H9 (cell line): ENCODE results near the gene BCAS1. TPM values are rescaled to one million over a fixed set of nuclear protein-coding genes. Genes with fewer than 3 reads are reported as not detected.

Source experiments
- DNase-seq: peaks from one replicate; pipeline ENCODE4 v3.0.0-alpha.2; 2017
- H2AFZ ChIP-seq: one replicate; pipeline ENCODE4 v1.6.1; 2013; ENCODE audit warnings: mild to moderate bottlenecking, low read length, control low read depth, moderate library complexity
- H2AK5ac ChIP-seq: 2 replicates; pipeline ENCODE4 v1.6.1; 2013; ENCODE audit warnings: low read length, control low read depth, mixed read lengths; ENCODE audit not compliant: insufficient read length
- H2BK120ac ChIP-seq: one replicate; pipeline ENCODE4 v1.6.1; 2013; ENCODE audit warnings: low read depth, mild to moderate bottlenecking, low read length, control low read depth, inconsistent platforms; ENCODE audit not compliant: poor library complexity, severe bottlenecking
- H2BK12ac ChIP-seq: 2 replicates; pipeline ENCODE4 v1.6.1; 2013; ENCODE audit warnings: low read length, control low read depth, mixed read lengths, low read depth; ENCODE audit not compliant: insufficient read length
- H2BK15ac ChIP-seq: 2 replicates; pipeline ENCODE4 v1.6.1; 2013; ENCODE audit warnings: low read depth, low read length, control low read depth
- H2BK20ac ChIP-seq: one replicate; pipeline ENCODE4 v1.6.1; 2013; ENCODE audit warnings: low read depth, mild to moderate bottlenecking, low read length, control low read depth, inconsistent platforms; ENCODE audit not compliant: poor library complexity, severe bottlenecking
- H2BK5ac ChIP-seq: 2 replicates; pipeline ENCODE4 v1.6.1; 2013; ENCODE audit warnings: low read length, control low read depth, mixed read lengths; ENCODE audit not compliant: insufficient read length
- H3K14ac ChIP-seq: 2 replicates; pipeline ENCODE4 v1.6.1; 2013; ENCODE audit warnings: low read length, control low read depth; ENCODE audit not compliant: insufficient read depth
- H3K18ac ChIP-seq: 2 replicates; pipeline ENCODE4 v1.6.1; 2013; ENCODE audit warnings: low read depth, mild to moderate bottlenecking, mixed read lengths, low read length, control low read depth; ENCODE audit not compliant: insufficient read length
- H3K23ac ChIP-seq: 2 replicates; pipeline ENCODE4 v1.6.1; 2013; ENCODE audit warnings: low read length, control low read depth, mixed read lengths, low read depth; ENCODE audit not compliant: insufficient read length
- H3K23me2 ChIP-seq: 2 replicates; pipeline ENCODE4 v1.6.1; 2013; ENCODE audit warnings: low read depth, mild to moderate bottlenecking, mixed read lengths, low read length, control low read depth; ENCODE audit not compliant: insufficient read length, poor library complexity, severe bottlenecking
- H3K27ac ChIP-seq: 2 replicates; pipeline ENCODE4 v1.5.1; 2013; ENCODE audit warnings: low read length, control low read depth, mixed read lengths, low read depth; ENCODE audit not compliant: insufficient read length
- H3K27me3 ChIP-seq: 2 replicates; pipeline ENCODE4 v1.6.1; 2013; ENCODE audit warnings: low read length, control low read depth, inconsistent platforms; ENCODE audit not compliant: insufficient read depth
- H3K4ac ChIP-seq: 2 replicates; pipeline ENCODE4 v1.6.1; 2013; ENCODE audit warnings: low read depth, mild to moderate bottlenecking, control low read depth, inconsistent platforms, low read length, moderate library complexity
- H3K4me1 ChIP-seq: 2 replicates; pipeline ENCODE4 v1.6.1; 2013; ENCODE audit warnings: low read length, control low read depth, inconsistent platforms; ENCODE audit not compliant: insufficient read depth
- H3K4me2 ChIP-seq: 2 replicates; pipeline ENCODE4 v1.6.1; 2013; ENCODE audit warnings: low read length, control low read depth, mixed read lengths; ENCODE audit not compliant: insufficient read length, insufficient read depth
- H3K56ac ChIP-seq: 2 replicates; pipeline ENCODE4 v1.6.1; 2013; ENCODE audit warnings: low read depth, mild to moderate bottlenecking, mixed read lengths, low read length, control low read depth; ENCODE audit not compliant: insufficient read length
- H3K79me1 ChIP-seq: 2 replicates; pipeline ENCODE4 v1.6.1; 2013; ENCODE audit warnings: low read depth, mild to moderate bottlenecking, moderate library complexity, low read length, control low read depth, inconsistent platforms; ENCODE audit not compliant: insufficient read depth, poor library complexity, severe bottlenecking
- H3K79me2 ChIP-seq: 2 replicates; pipeline ENCODE4 v1.6.1; 2013; ENCODE audit warnings: low read length, control low read depth, inconsistent platforms; ENCODE audit not compliant: insufficient read depth
- H3K9ac ChIP-seq: 2 replicates; pipeline ENCODE4 v1.6.1; 2013; ENCODE audit warnings: low read length, control low read depth, mixed read lengths; ENCODE audit not compliant: insufficient read length; ENCODE audit errors: extremely low read depth
- H3K9me3 ChIP-seq: one replicate; pipeline ENCODE4 v1.6.1; 2013; ENCODE audit warnings: low read depth, low read length, inconsistent platforms; ENCODE audit not compliant: control insufficient read depth
- H3T11ph ChIP-seq: one replicate; pipeline ENCODE4 v1.6.1; 2013; ENCODE audit warnings: mild to moderate bottlenecking, low read length, control low read depth, inconsistent platforms
- H4K20me1 ChIP-seq: one replicate; pipeline ENCODE4 v1.6.1; 2013; ENCODE audit not compliant: control insufficient read depth, insufficient read length, insufficient read depth
- H4K5ac ChIP-seq: 2 replicates; pipeline ENCODE4 v1.6.1; 2013; ENCODE audit warnings: low read depth, mild to moderate bottlenecking, mixed read lengths, low read length, control low read depth; ENCODE audit not compliant: insufficient read length
- H4K8ac ChIP-seq: replicated peaks from 2 replicates; pipeline ENCODE4 v1.6.1; 2013; ENCODE audit warnings: low read length, control low read depth, mixed read lengths, low read depth; ENCODE audit not compliant: insufficient read length
- H4K91ac ChIP-seq: 2 replicates; pipeline ENCODE4 v1.6.1; 2013; ENCODE audit warnings: low read depth, mild to moderate bottlenecking, moderate library complexity, mixed read lengths, low read length, control low read depth; ENCODE audit not compliant: insufficient read length
- H3K27ac Mint-ChIP-seq, 3 experiments: 2 replicates in 2 of 3; 3 replicates in 1 of 3; pipeline ENCODE4 v1.8.0; 2020 to 2021; ENCODE audit warnings: mixed read lengths in 3 of 3, mild to moderate bottlenecking in 1 of 3, moderate library complexity in 1 of 3
- H3K27me3 Mint-ChIP-seq: 2 replicates; pipeline ENCODE4 v1.8.0; 2021; ENCODE audit warnings: low read depth, mild to moderate bottlenecking, moderate library complexity, mixed read lengths
- H3K36me3 Mint-ChIP-seq, 3 experiments: 2 replicates in 2 of 3; 3 replicates in 1 of 3; pipeline ENCODE4 v1.8.0; 2020 to 2021; ENCODE audit warnings: low read depth in 3 of 3, mixed read lengths in 3 of 3; ENCODE audit not compliant: insufficient read depth in 1 of 3
- H3K4me1 Mint-ChIP-seq, 2 experiments: 2 replicates each; pipeline ENCODE4 v1.8.0; 2020; ENCODE audit warnings: mixed read lengths in 2 of 2
- H3K4me3 Mint-ChIP-seq, 2 experiments: 2 replicates in 1 of 2; 3 replicates in 1 of 2; pipeline ENCODE4 v1.8.0; 2020 to 2021; ENCODE audit warnings: mild to moderate bottlenecking in 2 of 2, mixed read lengths in 2 of 2, moderate library complexity in 1 of 2
- H3K9me3 Mint-ChIP-seq, 2 experiments: 2 replicates in 1 of 2; 3 replicates in 1 of 2; pipeline ENCODE4 v1.8.0; 2020; ENCODE audit warnings: mild to moderate bottlenecking in 2 of 2, mixed read lengths in 2 of 2, moderate library complexity in 1 of 2
- CTCF ChIP-seq: fragments of 200-600 bp; sonication (generic); conservative IDR thresholded peaks from 3 replicates; pipeline ENCODE4 v1.8.0; 2021; ENCODE audit warnings: antibody characterized with exemption, mild to moderate bottlenecking
- WGBS: extraction: QIAGEN DNeasy Blood & Tissue Kit; methylation state at CpG from one replicate; pipeline ENCODE4 v1.1.7; 2013; ENCODE audit warnings: missing lambda C conversion rate, low lambda C conversion rate, mixed read lengths; ENCODE audit not compliant: insufficient read length; ENCODE audit errors: extremely low coverage; 5-methylcytosine and 5-hydroxymethylcytosine counted together
- total RNA-seq: library from RNA; stranded (reverse); gene quantifications from 2 replicates; pipeline ENCODE4 v1.2.1, GENCODE V29; 2021

Gene BCAS1
- total RNA-seq, 1 experiment from 2014 or later = 0.15 TPM

DNA sequence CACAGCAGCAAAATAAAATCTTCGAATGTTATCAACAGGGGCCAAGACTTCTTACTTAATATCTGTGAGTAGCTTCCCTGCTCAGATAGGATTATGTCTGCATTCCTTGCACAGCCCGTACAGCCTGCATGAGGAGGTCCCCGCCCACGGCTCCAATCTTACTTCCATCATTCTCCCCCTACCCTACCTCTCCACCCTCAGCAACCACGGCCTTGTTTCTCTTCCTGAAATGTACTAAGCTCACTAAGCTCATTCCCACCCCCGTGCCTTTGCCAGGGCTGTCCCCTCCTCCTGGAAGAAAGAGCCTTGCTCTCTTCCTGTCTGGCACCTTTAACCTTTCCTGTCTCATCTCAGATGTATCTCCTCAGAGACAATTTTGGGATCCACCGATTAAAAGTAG is 120.4 kb downstream of the BCAS1 start:
- Histone ChIP-seq H2BK20ac (no peak overlapping the region), H2BK15ac (no peak overlapping the region), H4K5ac (no peak overlapping the region), H3K9me3 (peaks cover 5% of the 10 kb centered on the region), H3K56ac (no peak overlapping the region), H4K8ac (no peak overlapping the region), H3K4me2 (no peak overlapping the region), H3K18ac (no peak overlapping the region), H3K9ac (no peak overlapping the region), H3K14ac (peak overlapping the region; percentile 52; the same call in 1 of the 2 replicates), H4K91ac (no peak overlapping the region), H2BK120ac (no peak overlapping the region), H3T11ph (no peak overlapping the region), H3K79me1 (no peaks in the 10 kb centered on the region), H3K4me1 (no peaks in the 10 kb centered on the region), H3K79me2 (no peaks in the 10 kb centered on the region), H3K23ac (no peak overlapping the region), H2AK5ac (no peak overlapping the region), H4K20me1 (no peaks in the 10 kb centered on the region), H3K27me3 (no peaks in the 10 kb centered on the region), H2BK12ac (no peak overlapping the region), H3K4ac (no peak overlapping the region), H3K23me2 (no peaks in the 10 kb centered on the region), H3K27ac (no peak overlapping the region), H2AFZ (no peak overlapping the region), H2BK5ac (no peak overlapping the region)
- Mint-ChIP-seq H3K4me1 (peaks cover 0 to 6% of the 10 kb centered on the region in 2 experiments; a peak in 3 of 4 replicates), H3K27me3 (no peaks in the 10 kb centered on the region), H3K36me3 (peaks cover 1 to 23% (median 3%) of the 10 kb centered on the region in 3 experiments; a peak in 4 of 7 replicates), H3K9me3 (peaks cover 10 to 14% of the 10 kb centered on the region in 2 experiments), H3K27ac (no peak overlapping the region), H3K4me3 (no peak overlapping the region; a peak in 1 of 5 replicates)
- no peak for DNase-seq
- TF ChIP-seq CTCF = no peak
- WGBS = no CpG with 5 or more reads among the region's 7 CpGs
